Suprapubic skin (tissue), 4 donors: ENCODE data around the gene DPYD. TPM values are rescaled to one million over a fixed set of nuclear protein-coding genes. Genes with fewer than 3 reads are reported as not detected.

Experiments
- DNase-seq, 2 donors: peaks; one replicate each; pipeline ENCODE4 v3.0.0-alpha.2; 2019; ENCODE audit warnings: low spot score in 2 of 2
- H3K27ac ChIP-seq: fragments of 200-600 bp; sonication (generic); one replicate; pipeline ENCODE4 v1.5.1; 2019
- H3K27me3 ChIP-seq: fragments of 200-600 bp; sonication (generic); one replicate; pipeline ENCODE4 v1.5.1; 2019
- H3K36me3 ChIP-seq: fragments of 200-600 bp; sonication (generic); one replicate; pipeline ENCODE4 v1.5.1; 2019
- H3K4me1 ChIP-seq: fragments of 200-600 bp; sonication (generic); one replicate; pipeline ENCODE4 v1.5.1; 2019
- H3K4me3 ChIP-seq: fragments of 200-600 bp; sonication (generic); one replicate; pipeline ENCODE4 v1.5.1; 2019; ENCODE audit warnings: mild to moderate bottlenecking
- H3K9me3 ChIP-seq: fragments of 200-600 bp; sonication (generic); one replicate; pipeline ENCODE4 v1.5.1; 2019
- EP300 ChIP-seq: sonication (generic); formaldehyde crosslinking; IDR thresholded peaks from one replicate; pipeline ENCODE4 v1.6.1; 2017; ENCODE audit warnings: antibody characterized with exemption
- POLR2A ChIP-seq, 2 donors: fragments of 450-650 bp; IDR thresholded peaks; one replicate each; pipeline ENCODE4 v1.6.1; 2017; ENCODE audit warnings: antibody characterized with exemption in 2 of 2, mild to moderate bottlenecking in 2 of 2, moderate library complexity in 2 of 2
- POLR2AphosphoS5 ChIP-seq, 3 donors: sonication (generic); formaldehyde crosslinking; IDR thresholded peaks; one replicate each; pipeline ENCODE4 v1.6.1; 2017; ENCODE audit warnings: antibody characterized with exemption in 3 of 3
- WGBS: methylation state at CpG from one replicate; pipeline ENCODE4 v1.1.5; 2018; 5-methylcytosine and 5-hydroxymethylcytosine counted together
- total RNA-seq, 4 donors: library from RNA; depleted of rRNA; stranded (reverse); fragments of >200 nt; gene quantifications; one replicate each; pipeline ENCODE4 v1.1.0, GENCODE V29; 2016
- TF ChIP-seq, protein P1 (sequence below), 2 donors: fragments of 200-600 bp in 1 of 2; fragments of 450-650 bp in 1 of 2; sonication (generic) in 1 of 2; IDR thresholded peaks; one replicate each; pipeline ENCODE4 v1.5.1; 2016 to 2019; ENCODE audit warnings: antibody characterized with exemption in 2 of 2, mild to moderate bottlenecking in 1 of 2, moderate library complexity in 1 of 2

Gene DPYD
- total RNA-seq, 4 donors from 2014 or later = 10.1 to 31.9 (median 11.6) TPM

DNA sequence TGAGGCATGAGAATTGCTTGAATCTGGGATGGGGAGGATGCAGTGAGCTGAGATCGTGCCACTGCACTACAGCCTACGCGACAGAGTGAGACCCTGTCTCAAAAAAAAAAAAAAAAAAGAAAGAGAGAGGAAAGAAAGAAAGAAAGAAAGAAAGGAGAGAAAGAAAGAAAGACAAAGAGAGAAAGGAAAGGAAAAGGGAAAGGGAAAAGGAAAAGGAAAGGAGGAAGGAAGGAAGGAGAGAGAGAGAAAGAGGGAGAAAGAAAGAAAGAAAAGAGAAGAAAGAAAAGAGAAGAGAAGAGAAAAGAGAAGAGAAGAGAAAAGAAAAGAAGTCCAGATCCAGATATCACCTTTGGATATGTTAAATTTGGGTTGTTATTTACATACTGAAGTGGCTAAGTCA lies 106.0 kb downstream of the DPYD start:
- DNase-seq = no peak
- no peaks in the 10 kb centered on the region for H3K9me3 ChIP-seq
- no peaks in the 10 kb centered on the region for H3K4me1 ChIP-seq
- no peaks in the 10 kb centered on the region for H3K27me3 ChIP-seq
- TF ChIP-seq POLR2A (IDR thresholded peaks at IDR 0.05) = no peak
- TF ChIP-seq, protein P1, sequence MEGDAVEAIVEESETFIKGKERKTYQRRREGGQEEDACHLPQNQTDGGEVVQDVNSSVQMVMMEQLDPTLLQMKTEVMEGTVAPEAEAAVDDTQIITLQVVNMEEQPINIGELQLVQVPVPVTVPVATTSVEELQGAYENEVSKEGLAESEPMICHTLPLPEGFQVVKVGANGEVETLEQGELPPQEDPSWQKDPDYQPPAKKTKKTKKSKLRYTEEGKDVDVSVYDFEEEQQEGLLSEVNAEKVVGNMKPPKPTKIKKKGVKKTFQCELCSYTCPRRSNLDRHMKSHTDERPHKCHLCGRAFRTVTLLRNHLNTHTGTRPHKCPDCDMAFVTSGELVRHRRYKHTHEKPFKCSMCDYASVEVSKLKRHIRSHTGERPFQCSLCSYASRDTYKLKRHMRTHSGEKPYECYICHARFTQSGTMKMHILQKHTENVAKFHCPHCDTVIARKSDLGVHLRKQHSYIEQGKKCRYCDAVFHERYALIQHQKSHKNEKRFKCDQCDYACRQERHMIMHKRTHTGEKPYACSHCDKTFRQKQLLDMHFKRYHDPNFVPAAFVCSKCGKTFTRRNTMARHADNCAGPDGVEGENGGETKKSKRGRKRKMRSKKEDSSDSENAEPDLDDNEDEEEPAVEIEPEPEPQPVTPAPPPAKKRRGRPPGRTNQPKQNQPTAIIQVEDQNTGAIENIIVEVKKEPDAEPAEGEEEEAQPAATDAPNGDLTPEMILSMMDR (IDR thresholded peaks at IDR 0.05) = no peak
- no peak for TF ChIP-seq EP300
- no peak for TF ChIP-seq POLR2AphosphoS5 (IDR thresholded peaks at IDR 0.05)
- no peaks in the 10 kb centered on the region for H3K36me3 ChIP-seq
- WGBS = 98% methylated on average over 3 of the region's 3 CpGs
- H3K27ac ChIP-seq = no peak overlapping the region
- H3K4me3 ChIP-seq = no peak overlapping the region

DNA sequence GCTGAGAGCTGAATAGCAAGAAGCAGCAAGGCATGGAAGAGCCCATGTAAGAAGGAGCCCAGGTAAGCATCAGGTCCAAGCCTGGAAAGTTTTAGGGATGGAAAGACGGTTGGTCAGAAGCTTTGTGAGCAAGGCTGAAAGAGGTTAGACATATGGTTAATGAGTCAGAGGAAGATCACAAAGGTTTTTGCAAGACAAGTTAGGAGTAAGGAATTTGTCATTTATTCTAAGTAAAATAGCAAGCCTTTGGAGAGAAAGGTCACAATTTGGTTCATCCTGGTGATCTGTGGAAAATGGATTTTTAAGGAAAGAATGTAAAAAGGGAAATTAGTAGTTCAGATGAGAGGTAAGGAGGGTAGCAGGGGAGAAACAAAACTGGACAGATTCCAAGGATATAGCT lies 106.7 kb downstream of the DPYD start:
- Histone ChIP-seq H3K4me3 (no peak overlapping the region), H3K36me3 (no peaks in the 10 kb centered on the region), H3K27ac (no peak overlapping the region), H3K27me3 (no peaks in the 10 kb centered on the region), H3K9me3 (no peaks in the 10 kb centered on the region), H3K4me1 (no peaks in the 10 kb centered on the region)
- DNase-seq = no peak
- WGBS = 95% methylated on average over 1 of the region's 1 CpG
- TF ChIP-seq EP300 (no peak), POLR2A (IDR thresholded peaks at IDR 0.05) (no peak), POLR2AphosphoS5 (IDR thresholded peaks at IDR 0.05) (no peak)
- TF ChIP-seq, protein P1 (IDR thresholded peaks at IDR 0.05) = no peak

DNA sequence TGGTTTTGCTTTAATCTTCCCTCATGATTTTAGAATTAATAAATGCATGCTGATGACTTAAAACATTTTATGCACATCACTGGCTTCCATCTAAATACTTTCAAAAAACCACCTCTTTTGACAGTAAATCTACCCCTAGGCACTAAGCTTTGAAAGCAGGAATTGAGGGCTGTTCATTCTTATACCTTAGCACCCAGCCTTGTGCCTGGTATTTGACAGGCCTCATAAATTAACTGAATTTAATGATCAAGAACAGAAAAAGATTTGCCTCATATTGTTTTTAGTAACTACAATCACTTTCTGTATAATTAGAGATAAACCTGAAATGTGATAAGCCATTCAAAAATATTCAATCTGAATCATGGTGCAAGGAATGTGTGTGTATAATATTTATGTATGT lies 108.8 kb downstream of the DPYD start:
- no peak overlapping the region for H3K27ac ChIP-seq
- no peak overlapping the region for H3K4me3 ChIP-seq
- TF ChIP-seq, protein P1 (IDR thresholded peaks at IDR 0.05) = no peak
- TF ChIP-seq POLR2AphosphoS5 (IDR thresholded peaks at IDR 0.05) = no peak
- TF ChIP-seq EP300 = no peak
- no peak for TF ChIP-seq POLR2A (IDR thresholded peaks at IDR 0.05)
- H3K9me3 ChIP-seq = no peaks in the 10 kb centered on the region
- H3K36me3 ChIP-seq = no peaks in the 10 kb centered on the region
- no peak for DNase-seq
- H3K27me3 ChIP-seq = no peaks in the 10 kb centered on the region
- H3K4me1 ChIP-seq = peaks cover 2% of the 10 kb centered on the region

DNA sequence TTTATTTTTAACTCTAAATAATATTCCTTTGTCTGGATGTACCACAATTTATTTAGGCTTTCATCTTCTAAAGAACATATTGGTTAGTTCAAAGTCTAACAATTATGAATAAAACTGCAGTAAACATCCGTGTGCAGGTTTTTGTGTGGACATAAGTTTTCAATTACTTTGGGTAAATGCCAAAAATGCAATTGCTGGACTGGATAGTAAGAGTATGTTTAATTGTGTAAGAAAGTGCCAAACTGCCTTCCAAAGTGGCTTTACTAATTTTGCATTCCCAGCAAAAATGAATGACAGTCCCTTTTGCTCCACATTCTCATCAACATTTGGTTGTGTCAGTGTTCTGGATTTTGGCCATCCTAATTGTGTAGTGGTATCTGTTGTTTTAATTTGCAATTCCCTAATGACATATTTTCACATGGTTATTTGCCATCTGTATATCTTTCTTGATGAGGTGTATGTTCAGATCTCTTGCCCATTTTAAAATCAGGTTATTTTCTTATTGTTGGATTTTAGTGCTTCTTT lies 113.8 kb downstream of the DPYD start:
- H3K36me3 ChIP-seq = no peaks in the 10 kb centered on the region
- TF ChIP-seq POLR2AphosphoS5 (IDR thresholded peaks at IDR 0.05) (no peak), POLR2A (IDR thresholded peaks at IDR 0.05) (no peak), EP300 (no peak)
- TF ChIP-seq, protein P1 (IDR thresholded peaks at IDR 0.05) = no peak
- no peaks in the 10 kb centered on the region for H3K9me3 ChIP-seq
- no peaks in the 10 kb centered on the region for H3K27me3 ChIP-seq
- DNase-seq = no peak
- H3K4me3 ChIP-seq = no peak overlapping the region
- peaks cover 2% of the 10 kb centered on the region for H3K4me1 ChIP-seq
- no peak overlapping the region for H3K27ac ChIP-seq
- WGBS = 53% methylated on average over 1 of the region's 1 CpG

DNA sequence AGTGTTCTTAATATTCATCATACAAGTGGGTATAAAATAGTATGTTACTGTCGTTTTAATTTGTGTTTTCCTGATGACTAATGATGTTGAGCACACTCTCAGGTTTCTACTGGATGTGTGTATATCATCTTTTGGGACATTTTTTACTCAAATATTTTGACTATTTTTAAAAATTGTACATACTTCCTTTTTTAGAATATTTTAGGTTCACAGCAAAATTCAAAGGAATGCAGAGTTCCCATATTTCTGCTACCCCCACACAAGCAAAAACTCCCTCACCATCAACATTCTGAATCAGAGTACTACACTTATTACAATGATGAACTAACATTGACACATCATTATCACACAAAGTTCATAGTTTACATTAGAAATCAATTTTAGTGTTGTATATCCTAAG lies 114.5 kb downstream of the DPYD start:
- 0% methylated on average over 1 of the region's 1 CpG for WGBS
- Histone ChIP-seq H3K27ac (no peak overlapping the region), H3K9me3 (no peaks in the 10 kb centered on the region), H3K4me3 (no peak overlapping the region), H3K36me3 (no peaks in the 10 kb centered on the region), H3K27me3 (no peaks in the 10 kb centered on the region), H3K4me1 (peaks cover 2% of the 10 kb centered on the region)
- TF ChIP-seq POLR2AphosphoS5 (IDR thresholded peaks at IDR 0.05) = no peak
- TF ChIP-seq EP300 = no peak
- TF ChIP-seq, protein P1 (IDR thresholded peaks at IDR 0.05) = no peak
- no peak for TF ChIP-seq POLR2A (IDR thresholded peaks at IDR 0.05)
- no peak for DNase-seq
